MM.1S (cell line): Measurements from ENCODE around the gene SCAP.

Source experiments
- DNase-seq: peaks from one replicate; pipeline ENCODE4 v3.0.0-alpha.2; 2015
- H2AFZ ChIP-seq: fragments of 300-600 bp; sonication (generic); 2 replicates; pipeline ENCODE4 v1.6.0; 2016; ENCODE audit warnings: antibody characterized with exemption, low read length
- H3F3A ChIP-seq: fragments of 300-600 bp; sonication (generic); 2 replicates; pipeline ENCODE4 v1.6.1; 2016; ENCODE audit warnings: mild to moderate bottlenecking, antibody characterized with exemption, low read length, moderate library complexity, mixed read lengths; ENCODE audit not compliant: insufficient read depth
- H3K27ac ChIP-seq: fragments of 300-600 bp; sonication (generic); 2 replicates; pipeline ENCODE4 v1.5.1; 2016; ENCODE audit warnings: mild to moderate bottlenecking, low read length
- H3K27me3 ChIP-seq: fragments of 300-600 bp; sonication (generic); replicated peaks from 2 replicates; pipeline ENCODE4 v1.6.0; 2016; ENCODE audit warnings: low read length; ENCODE audit not compliant: insufficient read depth
- H3K36me3 ChIP-seq: fragments of 300-600 bp; sonication (generic); replicated peaks from 2 replicates; pipeline ENCODE4 v1.6.1; 2016; ENCODE audit warnings: mild to moderate bottlenecking, low read length, mixed read lengths; ENCODE audit not compliant: insufficient read depth
- H3K4me1 ChIP-seq: fragments of 300-600 bp; sonication (generic); 2 replicates; pipeline ENCODE4 v1.6.1; 2016; ENCODE audit warnings: low read length, mixed read lengths
- H3K4me2 ChIP-seq: fragments of 300-600 bp; sonication (generic); 2 replicates; pipeline ENCODE4 v1.6.0; 2016; ENCODE audit warnings: low read depth, low read length
- H3K4me3 ChIP-seq: fragments of 300-600 bp; sonication (generic); 2 replicates; pipeline ENCODE4 v1.5.1; 2016; ENCODE audit warnings: low read length, mixed read lengths
- H3K79me2 ChIP-seq: fragments of 300-600 bp; sonication (generic); 2 replicates; pipeline ENCODE4 v1.6.1; 2016; ENCODE audit warnings: mixed run types, low read length, mixed read lengths
- H3K9ac ChIP-seq: fragments of 300-600 bp; sonication (generic); 2 replicates; pipeline ENCODE4 v1.6.1; 2016; ENCODE audit warnings: low read length, mixed read lengths
- H3K9me2 ChIP-seq: fragments of 300-600 bp; sonication (generic); replicated peaks from 2 replicates; pipeline ENCODE4 v1.6.1; 2016; ENCODE audit warnings: mild to moderate bottlenecking, low read length, mixed read lengths; ENCODE audit not compliant: insufficient read depth
- H3K9me3 ChIP-seq: fragments of 300-600 bp; sonication (generic); replicated peaks from 2 replicates; pipeline ENCODE4 v1.6.1; 2016; ENCODE audit warnings: mild to moderate bottlenecking, low read length, mixed read lengths; ENCODE audit not compliant: insufficient read depth
- H4K20me1 ChIP-seq: fragments of 300-600 bp; sonication (generic); 2 replicates; pipeline ENCODE4 v1.6.1; 2016; ENCODE audit warnings: mild to moderate bottlenecking, low read length, moderate library complexity, mixed read lengths; ENCODE audit not compliant: insufficient read depth
- EZH2 ChIP-seq: fragments of 300-600 bp; sonication (generic); optimal IDR thresholded peaks from 2 replicates; pipeline ENCODE3; 2017; ENCODE audit warnings: low read depth, mild to moderate bottlenecking, antibody characterized with exemption, low read length, mixed read lengths
- EZH2phosphoT487 ChIP-seq: fragments of 300-600 bp; sonication (generic); IDR thresholded peaks from 2 replicates; pipeline ENCODE4 v1.6.1; 2018; ENCODE audit warnings: antibody characterized with exemption, low read length
- TF ChIP-seq, protein P1 (sequence below): fragments of 300-600 bp; sonication (generic); IDR thresholded peaks from 2 replicates; pipeline ENCODE4 v1.5.1; 2016; ENCODE audit warnings: antibody characterized with exemption, low read length, mixed read lengths

Gene SCAP

DNA sequence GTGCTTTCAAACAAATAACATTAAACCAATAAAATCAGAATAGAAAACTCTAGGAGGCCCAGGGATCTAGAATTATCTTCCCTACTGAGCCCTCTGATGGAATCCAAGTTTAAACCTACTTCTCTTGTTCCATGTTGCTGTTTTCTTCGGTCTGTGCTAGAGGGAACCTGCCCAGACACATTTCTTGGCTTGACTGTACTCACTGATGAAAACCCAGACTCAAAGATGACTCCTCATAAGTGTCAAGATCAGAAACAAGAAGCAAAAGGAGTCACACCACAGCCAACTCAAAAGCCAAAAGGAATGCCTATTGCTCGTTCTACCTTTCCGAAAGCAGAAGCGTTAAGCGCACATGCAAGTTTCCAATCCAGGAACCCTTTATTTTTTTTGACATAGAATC lies 31.6 kb downstream of the SCAP start:
- Histone ChIP-seq H3K9ac (no peak overlapping the region), H3K9me3 (no peaks in the 10 kb centered on the region), H3K4me3 (no peak overlapping the region), H3K36me3 (peaks cover 3% of the 10 kb centered on the region; the same call in 1 of the 2 replicates), H3K4me2 (no peak overlapping the region), H2AFZ (no peak overlapping the region), H4K20me1 (no peaks in the 10 kb centered on the region), H3K27ac (no peak overlapping the region), H3K79me2 (peaks cover 27% of the 10 kb centered on the region), H3K9me2 (no peaks in the 10 kb centered on the region), H3K4me1 (no peaks in the 10 kb centered on the region), H3F3A (no peaks in the 10 kb centered on the region), H3K27me3 (no peaks in the 10 kb centered on the region)
- no peak for TF ChIP-seq EZH2phosphoT487
- no peak for TF ChIP-seq EZH2
- TF ChIP-seq, protein P1, sequence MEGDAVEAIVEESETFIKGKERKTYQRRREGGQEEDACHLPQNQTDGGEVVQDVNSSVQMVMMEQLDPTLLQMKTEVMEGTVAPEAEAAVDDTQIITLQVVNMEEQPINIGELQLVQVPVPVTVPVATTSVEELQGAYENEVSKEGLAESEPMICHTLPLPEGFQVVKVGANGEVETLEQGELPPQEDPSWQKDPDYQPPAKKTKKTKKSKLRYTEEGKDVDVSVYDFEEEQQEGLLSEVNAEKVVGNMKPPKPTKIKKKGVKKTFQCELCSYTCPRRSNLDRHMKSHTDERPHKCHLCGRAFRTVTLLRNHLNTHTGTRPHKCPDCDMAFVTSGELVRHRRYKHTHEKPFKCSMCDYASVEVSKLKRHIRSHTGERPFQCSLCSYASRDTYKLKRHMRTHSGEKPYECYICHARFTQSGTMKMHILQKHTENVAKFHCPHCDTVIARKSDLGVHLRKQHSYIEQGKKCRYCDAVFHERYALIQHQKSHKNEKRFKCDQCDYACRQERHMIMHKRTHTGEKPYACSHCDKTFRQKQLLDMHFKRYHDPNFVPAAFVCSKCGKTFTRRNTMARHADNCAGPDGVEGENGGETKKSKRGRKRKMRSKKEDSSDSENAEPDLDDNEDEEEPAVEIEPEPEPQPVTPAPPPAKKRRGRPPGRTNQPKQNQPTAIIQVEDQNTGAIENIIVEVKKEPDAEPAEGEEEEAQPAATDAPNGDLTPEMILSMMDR, result no peak
- no peak for DNase-seq

DNA sequence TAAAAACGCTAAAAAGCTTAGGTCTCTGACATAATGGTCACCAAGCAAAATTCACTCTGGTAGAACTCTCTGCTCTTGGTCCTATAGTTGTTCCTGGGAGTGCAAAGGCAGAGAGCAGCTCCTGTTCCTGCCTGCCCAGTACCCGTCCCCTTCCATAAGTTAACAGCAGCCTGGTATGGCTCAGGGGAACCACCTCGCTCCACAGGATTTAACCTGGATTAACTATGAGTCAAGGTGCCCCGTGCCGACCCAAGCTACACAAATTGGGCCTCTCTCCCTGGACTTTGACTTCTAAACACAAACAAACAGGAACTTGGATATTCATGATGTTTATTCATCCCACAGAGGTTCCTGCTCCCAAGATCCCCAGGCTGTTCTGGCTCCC lies 32.1 kb downstream of the SCAP start:
- TF ChIP-seq EZH2phosphoT487, result no peak
- no peak for TF ChIP-seq EZH2
- TF ChIP-seq, protein P1, result no peak
- peaks cover 22% of the 10 kb centered on the region for H3K79me2 ChIP-seq
- H3K4me3 ChIP-seq, result no peak overlapping the region
- no peaks in the 10 kb centered on the region for H3K9me2 ChIP-seq
- H3K9me3 ChIP-seq, result no peaks in the 10 kb centered on the region
- H3K9ac ChIP-seq, result no peak overlapping the region
- H3K4me1 ChIP-seq, result no peaks in the 10 kb centered on the region
- H3K27me3 ChIP-seq, result no peaks in the 10 kb centered on the region
- no peak for DNase-seq
- no peak overlapping the region for H2AFZ ChIP-seq
- H3K4me2 ChIP-seq, result no peak overlapping the region
- no peaks in the 10 kb centered on the region for H4K20me1 ChIP-seq
- no peak overlapping the region for H3K27ac ChIP-seq
- H3K36me3 ChIP-seq, result peaks cover 3% of the 10 kb centered on the region; the same call in 1 of the 2 replicates
- H3F3A ChIP-seq, result no peaks in the 10 kb centered on the region

DNA sequence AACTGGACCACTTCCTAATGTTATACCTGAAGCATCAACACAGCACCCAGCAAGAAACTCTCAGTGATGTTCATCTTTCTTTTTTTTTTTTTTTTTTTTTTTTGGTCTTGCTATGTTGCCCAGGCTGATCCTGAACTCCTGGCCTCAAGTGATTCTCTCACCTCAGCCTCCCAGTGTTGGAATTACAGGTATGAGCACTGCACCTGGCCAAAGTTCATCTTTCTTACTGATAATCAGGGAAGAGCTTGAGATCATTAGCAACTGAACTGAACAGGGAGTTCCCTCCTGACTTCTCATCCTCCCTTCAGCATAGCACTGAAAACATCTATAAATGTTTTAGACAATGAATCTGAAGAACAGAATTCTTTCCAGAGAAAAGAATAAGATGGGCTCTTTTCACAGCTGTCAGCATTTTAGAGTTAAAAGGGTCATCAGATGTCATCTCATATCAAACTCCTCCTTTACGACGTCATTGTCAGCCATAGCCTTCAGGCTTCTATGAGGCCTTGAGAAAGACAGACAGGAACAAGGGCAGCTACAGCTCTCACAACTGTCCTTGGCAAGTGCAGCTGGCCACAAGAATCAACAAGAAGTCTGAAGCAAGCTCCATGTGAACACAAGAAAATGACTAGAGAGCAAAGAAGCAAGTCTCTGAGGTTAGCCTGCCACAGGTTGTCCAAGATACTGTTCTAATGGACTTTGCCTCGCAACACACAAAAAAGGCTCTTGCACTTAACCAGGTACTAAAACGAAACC lies 33.8 kb downstream of the SCAP start:
- Histone ChIP-seq H3K36me3 (peaks cover 3% of the 10 kb centered on the region; the same call in 1 of the 2 replicates), H3K9ac (no peak overlapping the region), H3K9me2 (no peaks in the 10 kb centered on the region), H3K9me3 (no peaks in the 10 kb centered on the region), H3K27me3 (no peaks in the 10 kb centered on the region), H4K20me1 (no peaks in the 10 kb centered on the region), H3K27ac (no peak overlapping the region), H3K4me2 (no peak overlapping the region), H3K4me1 (no peaks in the 10 kb centered on the region), H3K4me3 (no peak overlapping the region), H3F3A (no peaks in the 10 kb centered on the region), H2AFZ (no peak overlapping the region), H3K79me2 (peaks cover 14% of the 10 kb centered on the region)
- TF ChIP-seq, protein P1, result no peak
- TF ChIP-seq EZH2phosphoT487 (no peak), EZH2 (no peak)
- DNase-seq, result no peak
